C4-2B (cell line): Measurements from ENCODE around the gene SIX1.

Experiments
- H3K27ac ChIP-seq: fragments of 450-650 bp; 2 replicates; pipeline ENCODE4 v1.5.1; 2017
- CTCF ChIP-seq: fragments of 450-650 bp; conservative IDR thresholded peaks from 2 replicates; pipeline ENCODE4 v1.5.1; 2017; ENCODE audit warnings: mild to moderate bottlenecking
- ZFX ChIP-seq: fragments of 450-650 bp; IDR thresholded peaks from 2 replicates; pipeline ENCODE4 v1.6.1; 2017

Gene SIX1

GRCh38 chr14:60649875-60650372, 647 bp upstream of the SIX1 start:
- H3K27ac ChIP-seq, result peak overlapping the region; percentile 58
- no peak for TF ChIP-seq CTCF
- TF ChIP-seq ZFX, result no peak

GRCh38 chr14:60648249-60648933, 886 bp downstream of the SIX1 start:
- H3K27ac ChIP-seq, result peak overlapping the region; percentile 58
- TF ChIP-seq CTCF (no peak), ZFX (no peak)

GRCh38 chr14:60647837-60648248, 1.4 kb downstream of the SIX1 start:
- TF ChIP-seq ZFX (no peak), CTCF (no peak)

GRCh38 chr14:60647081-60647836, 2.0 kb downstream of the SIX1 start:
- TF ChIP-seq ZFX, result no peak
- no peak for TF ChIP-seq CTCF
- H3K27ac ChIP-seq, result no peak overlapping the region

More at GRCh38 chr14:60647837-60648248, 1.4 kb downstream of the SIX1 start:
- H3K27ac ChIP-seq, result no peak overlapping the region

GRCh38 chr14:60646226-60646818, 3.0 kb downstream of the SIX1 start:
- no peak overlapping the region for H3K27ac ChIP-seq
- TF ChIP-seq ZFX (no peak), CTCF (no peak)

- TF ChIP-seq CTCF (no peak), ZFX (no peak)
- no peak overlapping the region for H3K27ac ChIP-seq
Measured at GRCh38 chr14:60645126-60645741, 4.0 kb downstream of the SIX1 start.

GRCh38 chr14:60644666-60645065, 4.6 kb downstream of the SIX1 start:
- no peak overlapping the region for H3K27ac ChIP-seq
- no peak for TF ChIP-seq ZFX
- no peak for TF ChIP-seq CTCF
